IPS DF 6.9 (cell line): ENCODE data around the gene TICRR.

ENCODE experiments used
- DNase-seq: peaks from one replicate; pipeline ENCODE4 v3.0.0-alpha.2; 2013; ENCODE audit warnings: low read depth, low spot score
- H3K27ac ChIP-seq: one replicate; pipeline ENCODE4 v1.5.1; 2013; ENCODE audit warnings: low read length, control low read depth
- H3K27me3 ChIP-seq: 2 replicates; pipeline ENCODE4 v1.6.1; 2013; ENCODE audit warnings: mild to moderate bottlenecking, low read length; ENCODE audit not compliant: control insufficient read depth, insufficient read depth
- H3K36me3 ChIP-seq: 2 replicates; pipeline ENCODE4 v1.6.1; 2013; ENCODE audit warnings: low read length; ENCODE audit not compliant: control insufficient read depth, insufficient read depth
- H3K4me1 ChIP-seq: 2 replicates; pipeline ENCODE4 v1.6.1; 2013; ENCODE audit warnings: low read length; ENCODE audit not compliant: control insufficient read depth, insufficient read depth
- H3K4me3 ChIP-seq: 2 replicates; pipeline ENCODE4 v1.5.1; 2013; ENCODE audit warnings: mild to moderate bottlenecking, low read length
- H3K9me3 ChIP-seq: 2 replicates; pipeline ENCODE4 v1.6.1; 2013; ENCODE audit warnings: low read length, inconsistent platforms; ENCODE audit not compliant: control insufficient read depth, insufficient read depth
- whole genome bisulfite sequencing: extraction: QIAGEN DNeasy Blood & Tissue Kit; methylation state at CpG from one replicate; pipeline ENCODE4 v1.1.7; 2013; ENCODE audit warnings: mixed read lengths, missing lambda C conversion rate; ENCODE audit not compliant: insufficient read length, insufficient coverage; 5-methylcytosine and 5-hydroxymethylcytosine counted together

Gene TICRR

DNA sequence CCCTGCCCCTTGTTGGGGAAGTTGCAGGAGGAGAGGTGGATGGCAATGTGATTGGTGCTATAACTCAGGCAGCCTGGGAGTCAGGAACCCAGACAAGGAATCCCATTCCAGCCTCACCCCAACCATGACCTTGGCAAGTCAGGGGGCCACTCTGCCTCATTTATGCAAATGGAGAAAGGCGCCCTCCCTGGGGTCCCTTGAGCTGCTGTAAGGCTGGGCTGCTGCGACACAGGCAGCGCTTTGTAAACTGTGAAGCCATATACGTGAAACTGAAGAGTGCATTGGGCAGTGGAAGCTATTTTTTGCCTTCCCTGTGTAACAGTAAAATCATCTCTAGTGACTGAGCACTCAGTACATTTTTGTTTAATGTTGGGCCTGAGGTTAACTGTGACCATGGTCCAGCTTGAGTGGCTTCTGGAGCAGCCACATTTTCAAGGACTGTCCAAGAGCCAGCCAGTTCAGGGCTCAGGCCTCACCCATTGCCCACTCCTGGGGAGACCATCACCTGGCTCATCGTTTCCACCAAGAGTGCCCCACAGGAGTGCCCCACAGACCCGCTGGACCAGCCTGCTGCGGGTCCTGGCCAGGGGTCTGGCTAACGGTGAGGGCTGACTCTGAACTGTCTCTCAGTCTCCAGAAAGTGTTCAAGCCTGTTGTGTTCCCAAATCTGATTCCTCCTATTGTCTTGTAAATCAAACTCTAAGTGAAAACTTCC, 52.1 kb downstream of the TICRR start:
- Histone ChIP-seq H3K27me3 (no peaks in the 10 kb centered on the region), H3K9me3 (no peaks in the 10 kb centered on the region), H3K27ac (no peak overlapping the region), H3K4me1 (no peaks in the 10 kb centered on the region; the same call in 1 of the 2 replicates), H3K4me3 (no peak overlapping the region), H3K36me3 (peaks cover 78% of the 10 kb centered on the region)
- no peak for DNase-seq
- no CpG with 5 or more reads among the region's 8 CpGs for WGBS

DNA sequence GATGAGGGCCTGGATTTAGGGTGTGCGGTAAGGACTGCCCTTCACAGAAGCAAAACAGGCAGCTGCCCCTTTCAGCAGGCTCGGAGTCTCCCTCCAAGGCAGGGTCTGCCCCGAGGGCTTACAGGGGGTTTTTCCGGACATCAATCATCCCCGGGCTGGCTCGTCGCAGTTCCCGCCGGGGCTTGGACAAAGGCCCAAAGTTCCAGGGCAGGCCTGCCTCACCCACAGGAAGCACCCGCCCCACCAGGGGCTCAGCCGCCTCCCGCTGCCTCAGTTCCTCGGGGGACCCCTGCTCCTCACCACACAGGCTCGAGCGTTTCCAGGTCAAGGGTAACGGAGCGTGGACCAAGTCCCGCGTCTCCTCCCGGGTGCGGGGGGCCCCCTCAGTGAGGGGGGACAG, 53.0 kb downstream of the TICRR start:
- WGBS = no CpG with 5 or more reads among the region's 21 CpGs
- Histone ChIP-seq H3K9me3 (peaks cover 3% of the 10 kb centered on the region; the same call in 1 of the 2 replicates), H3K27ac (no peak overlapping the region), H3K27me3 (no peaks in the 10 kb centered on the region), H3K4me3 (no peak overlapping the region), H3K36me3 (peaks cover 79% of the 10 kb centered on the region), H3K4me1 (no peaks in the 10 kb centered on the region; the same call in 1 of the 2 replicates)
- DNase-seq = no peak

DNA sequence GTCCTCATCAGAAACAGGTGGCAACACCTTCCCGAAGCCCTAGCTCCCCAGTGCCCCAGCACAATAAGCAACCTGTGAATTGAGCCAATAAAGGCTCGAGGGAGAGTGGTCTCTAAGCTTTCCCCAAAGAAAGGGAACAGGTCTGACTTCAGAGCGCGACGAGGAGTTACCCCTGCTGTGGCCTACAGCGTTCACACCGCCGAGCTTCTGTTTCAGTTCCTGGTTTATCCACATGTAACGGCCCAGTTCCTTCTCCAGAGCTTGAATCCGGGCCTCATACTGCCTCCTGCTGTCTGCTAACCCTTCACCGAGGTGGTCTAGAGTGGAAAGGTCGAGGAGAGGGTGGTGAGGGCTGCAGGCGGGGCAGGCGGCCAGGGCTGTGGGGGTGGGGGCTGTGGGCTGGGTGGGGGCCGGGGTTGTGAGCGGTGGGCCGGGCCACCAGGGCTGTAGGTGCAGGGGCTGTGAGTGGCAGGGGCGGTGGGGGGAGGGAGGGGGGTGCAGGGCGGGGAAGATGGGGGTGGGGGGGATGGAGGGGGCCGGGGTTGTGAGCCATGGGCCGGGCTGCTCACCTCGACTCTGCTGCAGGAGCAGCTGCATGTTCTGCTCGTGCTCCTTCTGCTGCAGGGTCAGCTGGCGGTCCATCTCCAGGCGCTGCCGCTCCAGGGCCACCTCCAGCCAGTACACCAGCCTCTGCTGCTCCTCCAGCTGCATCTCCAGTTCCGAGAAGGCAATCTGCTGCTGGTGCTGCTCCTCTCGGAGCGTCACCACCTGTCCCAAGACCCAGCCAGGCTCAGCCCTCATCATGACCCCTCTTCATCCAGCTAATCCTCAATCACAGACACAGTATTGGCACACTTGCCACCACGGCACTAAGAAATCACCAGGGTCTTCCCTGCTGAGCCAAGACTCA, 53.8 kb downstream of the TICRR start:
- Histone ChIP-seq H3K27ac (no peak overlapping the region), H3K9me3 (peaks cover 3% of the 10 kb centered on the region; the same call in 1 of the 2 replicates), H3K4me1 (no peaks in the 10 kb centered on the region; the same call in 1 of the 2 replicates), H3K27me3 (no peaks in the 10 kb centered on the region), H3K4me3 (no peak overlapping the region), H3K36me3 (peaks cover 80% of the 10 kb centered on the region)
- WGBS = no CpG with 5 or more reads among the region's 30 CpGs
- no peak for DNase-seq

DNA sequence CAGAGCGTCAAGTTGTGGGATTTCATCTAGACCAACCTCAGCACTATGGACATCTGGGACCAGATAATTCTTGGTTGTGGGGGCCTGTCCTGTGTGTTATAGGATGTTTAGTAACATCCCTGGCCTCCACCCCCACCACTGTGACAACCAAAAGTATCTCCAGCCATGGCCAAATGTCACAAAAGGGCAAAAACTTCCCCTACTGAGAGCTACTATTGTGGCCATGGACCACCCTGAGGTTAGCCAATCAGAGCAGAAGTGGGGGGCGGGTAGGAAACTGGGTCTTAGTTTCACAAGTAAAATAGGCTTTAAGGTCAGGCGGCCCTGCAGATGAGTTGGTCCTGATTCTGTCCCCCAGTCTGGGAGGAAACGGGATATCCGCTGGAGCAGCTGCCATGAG, 54.6 kb downstream of the TICRR start:
- H3K4me1 ChIP-seq = no peaks in the 10 kb centered on the region; the same call in 1 of the 2 replicates
- no peak overlapping the region for H3K27ac ChIP-seq
- no peak overlapping the region for H3K4me3 ChIP-seq
- H3K36me3 ChIP-seq = peaks cover 73% of the 10 kb centered on the region
- DNase-seq = no peak
- no CpG with 5 or more reads among the region's 5 CpGs for WGBS
- H3K9me3 ChIP-seq = peaks cover 3% of the 10 kb centered on the region; the same call in 1 of the 2 replicates
- H3K27me3 ChIP-seq = no peaks in the 10 kb centered on the region

DNA sequence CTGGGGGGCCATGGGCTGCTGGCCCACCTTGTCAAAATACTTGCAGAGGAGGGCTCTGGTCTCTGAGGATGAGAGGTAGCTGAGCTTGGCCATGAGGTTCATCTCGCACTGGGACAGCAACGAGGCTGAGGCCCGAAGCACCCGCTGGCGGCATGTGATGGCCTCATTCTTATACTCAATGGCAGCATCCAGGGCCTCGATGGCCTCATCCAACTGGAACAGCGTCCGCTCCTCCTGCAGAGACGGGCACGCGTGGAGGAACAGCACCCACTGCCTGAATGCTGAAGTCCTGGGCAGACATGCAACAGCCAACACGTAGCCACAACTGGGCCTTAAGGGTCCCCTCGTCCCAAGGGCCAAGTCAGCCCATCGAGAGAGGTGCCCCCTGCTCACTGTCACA, 55.0 kb downstream of the TICRR start:
- Histone ChIP-seq H3K27me3 (no peaks in the 10 kb centered on the region), H3K36me3 (peaks cover 68% of the 10 kb centered on the region), H3K9me3 (peaks cover 3% of the 10 kb centered on the region; the same call in 1 of the 2 replicates), H3K4me3 (no peak overlapping the region), H3K4me1 (no peaks in the 10 kb centered on the region; the same call in 1 of the 2 replicates), H3K27ac (no peak overlapping the region)
- WGBS = no CpG with 5 or more reads among the region's 14 CpGs
- DNase-seq = no peak

DNA sequence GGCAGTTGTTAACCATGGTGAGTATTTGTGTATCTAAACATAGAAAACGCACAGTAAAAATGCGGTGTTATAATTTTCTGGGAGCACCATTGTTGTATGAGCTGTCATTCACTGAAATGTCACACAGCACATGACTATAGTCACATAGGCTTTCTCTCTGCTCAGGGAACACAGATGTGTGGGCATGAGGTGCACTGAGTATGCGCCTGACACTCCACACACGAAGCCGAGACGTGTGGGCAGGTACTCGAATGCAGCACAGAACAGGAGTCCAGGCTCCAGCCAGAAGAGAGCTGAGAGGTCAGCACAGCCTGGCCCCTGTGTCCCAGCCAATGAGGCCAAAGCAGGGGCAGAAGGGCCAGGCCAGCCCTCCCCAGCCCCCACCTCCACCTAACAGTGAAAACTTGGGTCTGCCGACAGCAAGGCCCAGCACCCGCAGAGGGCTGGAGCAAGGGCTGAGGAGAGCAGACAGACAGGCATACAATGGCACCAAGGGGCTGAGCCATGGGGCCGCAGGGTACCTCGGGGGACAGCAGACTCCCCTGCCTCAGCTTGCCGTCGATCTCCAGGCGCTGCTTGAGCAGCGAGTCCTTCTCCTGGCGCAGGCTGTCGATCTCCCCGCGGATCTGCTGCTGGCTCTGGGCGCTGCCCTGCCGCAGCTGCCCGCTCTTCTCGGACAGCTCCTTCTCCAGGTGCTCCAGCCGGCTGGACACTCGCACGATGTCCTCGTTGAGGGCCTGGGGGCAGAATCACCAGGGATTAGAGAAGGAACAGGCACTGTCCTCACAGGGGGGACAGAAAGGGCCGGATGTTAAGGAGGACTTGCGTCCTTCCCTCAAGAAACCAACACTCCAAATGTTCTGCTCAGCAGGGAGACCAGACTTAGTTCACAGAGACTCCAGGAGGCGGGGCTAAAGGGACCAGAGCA, 56.0 kb downstream of the TICRR start:
- H3K27ac ChIP-seq = no peak overlapping the region
- no peak for DNase-seq
- H3K36me3 ChIP-seq = peaks cover 67% of the 10 kb centered on the region
- H3K4me1 ChIP-seq = no peaks in the 10 kb centered on the region; the same call in 1 of the 2 replicates
- H3K9me3 ChIP-seq = peaks cover 3% of the 10 kb centered on the region; the same call in 1 of the 2 replicates
- no CpG with 5 or more reads among the region's 30 CpGs for WGBS
- H3K27me3 ChIP-seq = no peaks in the 10 kb centered on the region
- H3K4me3 ChIP-seq = no peak overlapping the region

DNA sequence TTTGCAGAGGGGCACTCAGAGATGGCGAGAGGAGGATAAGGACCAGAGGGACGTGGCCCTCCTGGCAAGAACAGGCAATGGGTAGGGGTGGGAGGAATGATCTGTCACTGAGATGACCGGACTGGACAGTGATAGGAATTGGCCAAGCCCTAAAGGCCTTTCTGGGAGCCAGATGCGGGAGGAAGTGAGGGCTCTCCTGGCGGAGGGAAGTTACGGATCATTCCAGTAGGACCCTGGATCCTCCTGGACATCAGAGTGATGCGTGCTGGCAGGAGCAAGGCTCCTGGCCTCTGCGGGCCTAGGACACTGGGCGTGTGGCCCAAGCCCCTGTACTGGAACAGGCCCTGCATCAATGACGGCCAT, 56.6 kb downstream of the TICRR start:
- H3K27me3 ChIP-seq = no peaks in the 10 kb centered on the region
- peaks cover 66% of the 10 kb centered on the region for H3K36me3 ChIP-seq
- H3K4me3 ChIP-seq = no peak overlapping the region
- H3K9me3 ChIP-seq = peaks cover 3% of the 10 kb centered on the region; the same call in 1 of the 2 replicates
- no CpG with 5 or more reads among the region's 10 CpGs for WGBS
- no peak for DNase-seq
- H3K27ac ChIP-seq = no peak overlapping the region
- no peaks in the 10 kb centered on the region; the same call in 1 of the 2 replicates for H3K4me1 ChIP-seq

DNA sequence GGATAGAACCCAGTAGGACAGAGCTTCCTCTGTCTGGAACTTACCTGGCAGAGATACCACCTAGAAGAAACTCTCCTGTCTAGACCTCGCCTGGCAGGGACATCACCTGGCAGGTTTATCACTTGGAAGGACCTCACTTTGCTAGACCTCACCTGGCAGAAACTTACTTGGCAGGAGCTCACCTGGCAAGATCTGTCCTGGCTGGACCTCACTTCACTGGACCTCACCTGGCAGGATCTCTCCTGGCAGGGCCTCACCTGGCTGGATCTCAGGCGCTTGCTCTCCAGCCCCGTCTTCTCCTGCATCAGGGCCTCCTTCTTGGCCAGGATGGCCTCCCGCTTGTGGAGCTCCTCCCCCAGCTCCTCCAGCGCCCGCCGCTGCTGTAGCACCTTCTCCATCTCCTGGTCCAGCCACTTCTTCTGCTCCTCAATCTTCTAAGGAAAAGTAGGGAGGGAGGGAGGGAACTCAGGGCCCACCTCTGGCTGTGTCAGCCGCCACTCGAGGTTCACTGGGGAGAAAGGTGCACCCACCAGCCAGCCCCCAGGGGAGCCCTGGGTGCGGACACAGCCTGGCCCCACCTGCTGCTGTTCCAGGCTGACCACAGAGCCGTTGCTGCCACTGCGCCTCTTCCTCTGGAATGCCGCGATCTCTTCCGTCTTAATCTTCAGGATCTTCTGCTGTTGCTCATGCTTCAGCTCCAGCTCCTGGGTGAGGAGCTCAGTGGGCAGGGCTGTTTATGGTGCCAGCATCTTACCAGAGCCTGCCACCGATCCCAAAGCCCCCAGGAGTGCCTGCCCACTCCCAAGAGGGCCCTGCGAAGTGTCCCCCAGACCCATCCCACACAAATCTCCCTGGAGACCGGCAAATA, 57.5 kb downstream of the TICRR start:
- no peak for DNase-seq
- Histone ChIP-seq H3K4me1 (no peaks in the 10 kb centered on the region; the same call in 1 of the 2 replicates), H3K9me3 (peaks cover 3% of the 10 kb centered on the region; the same call in 1 of the 2 replicates), H3K27ac (no peak overlapping the region), H3K36me3 (peaks cover 57% of the 10 kb centered on the region), H3K4me3 (no peak overlapping the region), H3K27me3 (no peaks in the 10 kb centered on the region)
- no CpG with 5 or more reads among the region's 18 CpGs for WGBS

DNA sequence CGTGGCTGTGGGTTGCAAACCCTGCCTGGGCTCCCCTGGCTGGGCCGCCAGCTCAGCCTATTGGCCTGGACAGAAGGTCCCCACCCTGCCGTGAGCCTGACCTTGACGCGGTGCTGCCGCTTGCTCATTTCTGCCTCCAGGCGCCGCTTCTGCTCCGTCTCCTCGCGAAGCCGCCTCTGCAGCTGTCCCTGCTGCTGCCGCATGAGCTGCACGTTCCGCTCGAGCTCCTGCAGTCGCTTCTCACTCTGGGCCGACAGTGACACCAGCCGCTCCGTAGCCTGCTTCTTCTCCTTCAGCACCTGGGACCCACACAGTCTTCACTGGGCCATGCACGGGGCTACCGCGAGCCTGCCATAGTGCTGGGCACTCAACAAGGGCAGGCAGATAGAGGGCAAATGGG, 58.3 kb downstream of the TICRR start:
- Histone ChIP-seq H3K9me3 (peaks cover 3% of the 10 kb centered on the region; the same call in 1 of the 2 replicates), H3K36me3 (peaks cover 50% of the 10 kb centered on the region), H3K27me3 (no peaks in the 10 kb centered on the region), H3K27ac (no peak overlapping the region), H3K4me3 (no peak overlapping the region), H3K4me1 (no peaks in the 10 kb centered on the region; the same call in 1 of the 2 replicates)
- no peak for DNase-seq
- no CpG with 5 or more reads among the region's 23 CpGs for WGBS
